Activated CD4-positive, alpha-beta T cell treated with anti-CD3 and anti-CD28 coated beads for 24 hours (primary cell): ENCODE data around the gene GRM2.
"Not testable (repeated sequence)": the region's sequence is repeated elsewhere in the genome, so short reads cannot be mapped to it uniquely, and the experiment has no call there.

Source experiments
- DNase-seq, 2 donors: peaks; one replicate each; pipeline ENCODE4 v3.0.0-alpha.2; 2020; ENCODE audit warnings: low read depth in 2 of 2

GRM2 gene

DNA sequence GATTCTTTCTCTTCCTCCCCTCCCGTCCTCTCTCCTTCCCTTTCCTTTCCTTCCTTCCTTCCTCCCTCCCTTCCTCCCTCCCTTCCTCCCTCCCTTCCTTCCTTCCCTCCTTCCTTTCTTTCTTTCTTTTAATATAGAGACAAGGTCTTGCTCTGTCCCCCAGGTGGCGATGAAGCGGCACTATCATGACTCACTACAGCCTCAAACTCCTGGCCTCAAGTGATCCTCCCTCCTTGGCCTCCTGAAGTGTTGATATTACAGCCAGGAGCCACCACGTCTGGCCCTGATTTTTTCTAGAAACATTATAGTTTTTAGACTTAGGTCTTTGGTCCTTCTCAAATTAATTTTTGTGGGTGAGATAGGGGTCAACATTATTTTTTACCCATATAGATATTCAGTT is 15.5 kb downstream of the GRM2 start:
- no peak for DNase-seq

DNA sequence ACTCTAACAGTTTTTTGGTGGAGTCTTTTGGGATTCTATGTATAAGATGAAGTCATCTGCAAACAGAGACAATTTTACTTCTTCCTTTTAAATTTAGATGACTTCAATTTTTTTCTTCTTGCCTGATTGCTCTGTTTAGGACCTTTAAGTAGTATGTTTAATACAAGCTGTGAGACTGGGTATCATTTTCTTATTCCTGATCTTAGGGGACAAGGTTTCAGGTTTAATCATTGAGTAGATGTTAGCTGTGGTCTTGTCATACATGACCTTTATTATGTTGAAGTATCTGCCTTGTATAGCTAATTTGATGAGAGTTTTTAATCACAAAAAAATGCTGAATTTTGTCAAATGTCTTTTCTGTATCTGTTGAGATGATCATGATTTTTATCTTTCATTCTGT is 20.6 kb downstream of the GRM2 start:
- DNase-seq: no peak

DNA sequence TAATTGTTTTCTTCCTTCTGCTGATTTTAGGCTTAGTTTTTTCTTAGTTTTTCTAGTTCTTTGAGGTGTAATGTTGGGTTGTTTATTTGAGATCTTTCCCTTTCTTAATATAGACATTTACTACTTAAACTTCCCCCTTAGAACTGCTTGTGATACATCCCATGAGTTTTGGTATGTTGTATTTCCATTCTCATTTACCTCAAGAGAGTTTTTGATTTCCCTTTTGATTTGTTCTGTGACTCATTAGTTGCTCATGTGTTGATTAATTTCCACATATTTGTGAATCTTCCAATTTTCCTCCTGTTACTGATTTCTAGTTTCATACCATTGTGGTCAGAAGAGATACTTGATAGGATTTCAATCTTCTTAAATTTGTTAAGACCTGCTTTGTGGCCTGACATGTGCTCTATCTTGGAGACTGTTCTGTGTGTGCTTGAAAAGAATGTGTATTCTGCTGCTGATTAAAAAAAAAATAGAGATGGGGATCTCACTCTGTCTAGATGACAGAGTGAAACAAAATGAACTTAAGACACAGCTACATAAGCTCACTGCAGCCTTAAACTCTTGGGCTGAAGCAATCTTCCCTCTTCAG is 22.3 kb downstream of the GRM2 start:
- no peak for DNase-seq

DNA sequence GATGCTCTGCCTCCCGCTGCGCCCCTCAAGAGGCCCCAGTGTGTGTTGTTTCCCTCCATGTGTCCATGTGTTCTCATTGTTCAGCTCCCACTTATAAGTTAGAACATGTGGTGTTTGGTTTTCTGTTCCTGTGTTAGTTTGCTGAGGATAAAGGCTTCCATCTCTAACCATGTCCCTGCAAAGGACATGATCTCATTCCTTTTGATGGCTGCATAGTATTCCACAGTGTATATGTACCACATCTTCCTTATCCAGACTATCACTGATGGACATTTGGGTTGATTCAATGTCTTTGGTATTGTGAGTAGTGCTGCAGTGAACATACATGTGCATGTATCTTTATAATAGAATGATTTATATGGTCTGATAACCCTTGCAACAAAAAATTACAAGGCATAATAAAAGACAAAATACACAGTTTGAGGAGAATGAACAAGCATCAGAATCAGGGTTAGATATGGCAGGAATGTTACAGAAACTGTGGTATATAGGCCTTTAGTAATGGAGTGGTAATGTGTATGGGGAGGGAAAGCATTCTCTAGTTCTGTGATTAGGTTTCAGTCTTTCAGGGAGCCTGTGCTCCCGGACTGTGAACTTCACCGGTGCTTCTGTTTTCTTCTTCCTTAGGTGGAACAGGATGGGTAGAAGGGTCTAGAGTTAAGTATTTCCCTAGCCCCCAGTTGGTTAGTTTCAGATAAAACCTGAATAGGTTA is 27.1 kb downstream of the GRM2 start:
- no peak for DNase-seq

DNA sequence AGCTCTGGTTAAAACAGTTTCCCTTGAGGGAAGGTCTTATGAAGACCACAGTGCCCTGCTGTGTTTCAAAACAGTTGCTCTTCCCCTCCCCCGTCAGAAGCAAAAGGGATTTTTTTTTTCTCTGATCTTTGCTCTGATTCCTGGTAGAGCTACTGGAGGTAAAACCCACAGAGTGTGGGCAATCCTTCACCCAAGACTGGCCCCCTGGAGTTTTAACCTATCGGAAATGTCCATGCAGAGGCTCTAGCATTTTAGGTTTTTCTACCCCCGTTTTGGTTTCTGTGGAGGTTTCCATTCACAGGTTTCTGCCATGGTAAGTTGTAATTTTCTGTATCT is 27.7 kb downstream of the GRM2 start:
- DNase-seq: no peak

DNA sequence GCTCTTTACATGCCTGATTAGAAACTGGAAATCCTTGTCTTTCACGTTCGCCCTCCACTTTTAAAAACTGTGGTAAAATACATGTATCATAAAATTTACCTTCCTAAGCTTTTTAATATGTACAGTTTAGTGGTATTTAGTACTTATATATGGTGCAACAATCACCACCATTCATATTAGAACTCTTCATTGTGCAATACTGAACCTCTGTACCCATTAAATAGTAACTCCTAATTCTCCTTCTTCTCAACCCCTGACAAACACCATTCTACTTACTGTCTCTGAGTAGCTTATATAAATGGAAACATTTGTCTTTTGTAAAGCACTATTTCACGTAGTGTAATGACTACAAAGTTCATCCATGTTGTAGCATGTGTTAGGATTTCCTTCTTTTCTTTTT is 28.2 kb downstream of the GRM2 start:
- no peak for DNase-seq

DNA sequence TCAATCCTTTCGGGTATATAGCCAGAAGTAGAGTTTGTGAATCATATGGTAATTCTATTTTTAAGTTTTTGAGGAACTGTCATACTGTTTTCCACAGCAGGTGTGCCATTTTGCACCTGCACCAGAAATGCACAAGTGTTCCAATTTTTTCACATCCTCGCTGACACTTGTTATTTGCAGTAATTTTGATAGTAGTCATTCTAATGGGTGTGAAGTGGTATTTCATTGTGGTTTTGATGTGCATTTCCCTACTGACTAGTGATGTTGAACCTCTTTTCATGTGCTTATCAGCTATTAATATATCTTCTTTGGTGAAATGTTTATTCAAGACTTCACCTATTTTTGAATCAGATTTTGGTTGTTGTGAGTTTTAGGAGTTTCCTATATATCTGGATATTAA is 29.1 kb downstream of the GRM2 start:
- DNase-seq: no peak

DNA sequence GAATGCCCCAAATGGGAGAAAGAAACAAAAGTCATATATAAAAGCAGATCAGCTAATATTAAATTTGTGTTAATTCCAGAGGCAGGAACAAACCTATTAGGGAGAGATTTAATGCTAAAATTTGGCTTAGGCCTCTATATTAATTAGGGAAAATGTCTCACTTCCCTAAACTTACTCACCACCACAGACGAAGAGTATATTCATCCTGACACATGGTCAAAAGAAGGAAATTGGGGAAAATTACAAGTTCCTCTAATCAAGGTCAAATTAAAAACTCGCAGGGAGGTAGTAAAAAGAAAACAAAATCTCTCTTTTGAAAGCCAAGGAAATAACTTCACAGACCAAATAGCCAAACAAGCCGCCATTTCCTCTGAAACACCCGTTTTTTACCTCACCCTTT is 32.2 kb downstream of the GRM2 start:
- DNase-seq: no peak

DNA sequence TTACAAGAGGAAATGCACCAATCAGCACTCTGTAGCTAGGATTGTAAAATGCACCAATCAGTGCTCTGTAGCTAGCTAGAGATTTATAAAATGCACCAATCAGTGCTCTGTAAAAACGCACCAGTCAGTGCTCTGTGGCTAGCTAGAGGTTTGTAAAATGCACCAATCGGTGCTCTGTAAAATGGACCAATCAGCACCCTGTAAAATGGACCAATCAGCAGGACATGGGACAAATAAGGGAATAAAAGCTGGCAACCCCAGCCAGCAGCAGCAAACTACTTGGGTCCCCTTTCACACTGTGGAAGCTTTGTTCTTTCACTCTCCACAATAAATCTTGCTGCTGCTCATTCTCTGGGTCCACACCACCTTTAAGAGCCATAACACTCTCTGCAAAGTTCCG is 35.5 kb downstream of the GRM2 start:
- DNase-seq: not testable (repeated sequence)

DNA sequence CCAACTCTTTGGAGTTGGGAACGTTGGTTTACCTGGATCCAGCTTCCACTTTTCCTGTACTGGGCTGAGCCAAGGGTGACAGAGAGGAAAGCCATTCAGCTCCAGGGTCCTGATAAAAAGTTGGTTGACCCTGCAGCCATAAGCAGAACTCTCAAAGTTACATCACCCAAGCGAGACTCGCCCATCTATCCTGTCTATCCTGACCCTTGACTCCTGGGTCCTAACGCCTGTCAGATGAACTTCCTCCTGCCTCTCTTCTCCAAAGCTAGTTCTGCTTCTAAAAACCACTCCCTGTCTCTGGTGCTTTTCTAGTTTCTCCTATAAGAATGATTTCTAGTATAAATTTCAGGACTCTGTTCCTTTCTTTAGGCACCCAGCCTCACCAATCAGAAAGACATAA is 36.1 kb downstream of the GRM2 start:
- not testable (repeated sequence) for DNase-seq

DNA sequence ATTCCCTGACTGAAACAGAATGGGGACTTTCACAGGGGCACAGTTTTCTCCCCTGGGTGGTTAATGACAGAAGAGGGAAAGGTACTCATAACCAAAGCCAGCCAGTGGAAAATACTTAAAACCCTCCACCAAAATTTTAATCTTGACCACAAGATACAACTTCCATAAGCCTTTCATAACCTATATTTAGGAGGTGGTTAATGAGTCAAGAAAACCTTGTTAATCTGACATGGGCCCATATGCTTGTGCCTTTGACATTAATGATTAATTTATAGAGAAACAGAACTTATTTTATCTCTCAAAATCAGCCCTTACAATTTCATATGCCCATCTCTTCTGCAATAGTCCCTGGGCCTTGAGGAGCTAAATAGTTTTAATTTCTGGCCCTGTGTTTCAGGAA is 41.0 kb downstream of the GRM2 start:
- no peak for DNase-seq

DNA sequence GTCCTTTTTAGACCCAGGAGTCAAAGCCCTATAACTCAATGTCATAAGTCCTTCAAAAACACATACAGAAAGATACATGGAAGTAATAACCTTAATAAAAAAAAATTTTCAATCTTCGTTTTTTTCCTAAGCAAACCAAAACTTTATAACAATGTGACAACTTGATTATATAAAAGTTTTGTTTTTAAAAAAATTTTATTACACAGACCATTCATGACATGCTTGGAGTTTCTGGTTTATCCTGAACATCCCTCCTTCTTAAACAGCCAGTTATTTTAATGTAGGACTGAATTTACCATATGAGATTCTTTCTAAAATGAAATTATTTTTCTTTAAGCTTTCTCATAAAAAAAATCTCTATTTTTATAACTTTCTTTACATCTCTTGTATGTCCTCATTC is 41.5 kb downstream of the GRM2 start:
- no peak for DNase-seq

DNA sequence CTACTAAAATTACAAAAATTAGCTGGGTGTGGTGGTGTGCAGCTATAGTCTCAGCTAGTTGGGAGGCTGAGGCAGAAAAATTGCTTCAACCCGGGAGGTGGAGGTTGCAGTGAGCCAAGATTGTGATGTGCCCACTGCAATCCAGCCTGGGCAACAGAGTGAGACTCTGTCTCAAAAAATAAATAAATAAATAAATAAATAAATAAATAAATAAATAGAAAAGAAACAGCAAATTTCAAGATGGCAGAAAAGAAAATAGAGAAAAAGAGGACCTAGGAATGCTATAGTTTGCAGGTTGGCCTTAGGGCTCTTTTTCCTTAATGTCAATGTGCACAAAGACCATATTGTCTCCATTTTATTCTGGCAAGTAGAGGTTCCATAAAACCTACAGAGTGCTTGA is 44.0 kb downstream of the GRM2 start:
- DNase-seq: no peak

DNA sequence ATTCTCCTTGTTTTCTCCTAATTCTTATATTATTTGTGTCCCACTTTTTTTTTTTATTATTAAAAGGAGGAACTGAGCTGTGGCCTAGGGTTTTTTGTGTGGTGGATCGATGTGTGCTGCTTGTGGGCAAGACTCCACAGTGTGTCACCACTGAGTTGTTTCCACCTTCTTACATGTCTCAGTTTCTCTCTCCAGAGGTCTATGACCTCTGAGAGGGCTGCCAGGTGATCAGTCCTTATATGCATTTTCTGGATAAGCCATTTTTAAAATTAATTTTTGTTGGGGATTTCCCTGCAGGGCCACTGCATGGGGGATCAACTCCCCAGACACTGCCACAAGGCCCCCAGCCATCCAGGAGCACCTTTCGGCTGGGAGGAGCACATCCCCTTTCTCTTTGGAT is 44.4 kb downstream of the GRM2 start:
- DNase-seq: no peak

DNA sequence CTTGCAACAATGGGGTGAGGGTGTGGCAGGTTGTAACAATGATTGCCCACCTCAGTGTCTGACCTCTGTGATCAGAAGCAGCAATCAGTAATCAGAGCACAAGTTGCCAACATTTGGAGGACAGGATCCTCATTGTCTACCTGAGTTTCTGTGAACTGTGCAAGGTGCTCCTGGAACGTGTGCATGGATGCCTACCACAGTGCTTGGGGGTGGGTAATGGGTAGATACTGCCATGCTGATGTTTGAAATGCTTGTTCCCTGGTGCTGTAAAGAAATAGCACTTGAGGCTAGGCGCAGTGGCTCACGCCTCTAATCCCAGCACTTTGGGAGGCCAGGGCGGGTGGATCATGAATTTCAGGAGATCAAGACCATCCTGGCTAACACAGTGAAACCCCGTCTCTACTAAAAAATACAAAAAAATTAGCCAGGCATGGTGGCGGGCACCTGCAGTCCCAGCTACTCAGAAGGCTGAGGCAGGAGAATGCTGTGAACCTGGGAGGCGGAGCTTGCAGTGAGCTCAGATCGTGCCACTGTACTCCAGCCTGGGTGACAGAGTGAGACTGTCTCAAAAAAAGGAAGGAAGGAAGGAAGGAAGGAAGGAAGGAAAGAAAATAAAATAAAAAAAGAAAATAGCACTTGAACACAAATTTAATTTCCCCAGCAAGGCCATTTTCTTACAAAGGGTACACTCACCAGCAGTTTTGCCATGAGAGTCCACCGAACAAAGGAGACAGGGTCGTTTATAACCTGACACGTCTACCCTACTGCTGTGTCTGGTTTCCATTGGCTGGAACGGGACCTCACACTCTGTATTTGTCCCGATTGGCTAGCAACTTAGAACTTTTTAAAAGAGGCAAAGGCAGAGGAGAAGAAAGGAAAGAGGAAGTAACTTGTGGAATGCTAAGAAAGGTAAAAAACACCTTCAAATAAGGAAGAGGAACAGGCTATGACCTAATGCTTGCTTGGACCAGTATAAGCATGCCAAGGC is 47.2 kb downstream of the GRM2 start:
- DNase-seq: not testable (repeated sequence)

DNA sequence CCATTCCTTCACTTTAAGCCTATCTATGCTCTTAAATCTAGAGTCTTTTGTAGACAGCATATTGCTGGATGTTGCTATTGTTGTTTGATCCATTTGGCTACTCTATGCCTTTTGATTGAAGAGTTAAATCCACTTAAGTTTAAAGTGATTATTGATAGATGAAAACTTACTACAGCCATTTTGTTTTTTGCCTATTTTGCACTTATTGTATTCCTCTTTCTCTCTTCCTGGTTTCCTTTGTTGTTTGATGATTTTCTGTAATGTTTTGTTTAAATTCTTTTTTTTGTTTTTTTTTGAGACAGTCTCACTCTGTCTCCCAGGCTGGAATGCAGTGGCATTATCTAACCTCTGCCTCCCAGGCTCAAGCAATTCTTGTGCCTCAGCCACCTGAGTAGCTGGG is 52.3 kb downstream of the GRM2 start:
- no peak for DNase-seq
